B cell (primary cell): ENCODE measurements around the gene DYRK1A. TPM values are rescaled to one million over a fixed set of nuclear protein-coding genes. Genes with fewer than 3 reads are reported as not detected.

ENCODE experiments used
- ATAC-seq: fragments of 200-7000 bp; cut with Tn5 transposase; one replicate; pipeline ENCODE4 v1.10.0; 2021; ENCODE audit warnings: low read depth, mild to moderate bottlenecking, moderate number of reproducible peaks, moderate library complexity
- CTCF ChIA-PET: fragments of 350-600 bp; sonication (Branson Sonifier 250); formaldehyde crosslinking; loops from one replicate; lab custom pipeline; 2021; ENCODE audit warnings: antibody characterized with exemption, inconsistent platforms; lab: Charles Lee
- POLR2A ChIA-PET: fragments of 350-600 bp; sonication (Branson Sonifier 250); formaldehyde crosslinking; loops from one replicate; lab custom pipeline; 2021; ENCODE audit warnings: antibody characterized with exemption; lab: Charles Lee
- DNase-seq: peaks from one replicate; pipeline ENCODE4 v3.0.0; 2013
- H2AFZ ChIP-seq: 2 replicates; pipeline ENCODE4 v1.6.1; 2012; ENCODE audit warnings: mild to moderate bottlenecking, low read depth, low read length; ENCODE audit not compliant: insufficient read depth, poor library complexity, severe bottlenecking
- H3K27ac ChIP-seq, 2 donors: 1 replicate in 1 of 2; 2 replicates in 1 of 2; pipeline ENCODE4 v1.5.1; 2012 to 2013; ENCODE audit warnings: low read length in 2 of 2, mild to moderate bottlenecking in 2 of 2, moderate library complexity in 1 of 2
- H3K27me3 ChIP-seq, 4 experiments: fragments of 200-600 bp in 1 of 4; sonication (generic) in 1 of 4; replicated peaks in 1 of 4; 1 replicate in 2 of 4; 2 replicates in 2 of 4; pipeline versions ENCODE4 v1.6.1 to v1.7.0; 2013 to 2016; ENCODE audit warnings: low read length in 3 of 4, mild to moderate bottlenecking in 2 of 4, mixed read lengths in 1 of 4, moderate library complexity in 1 of 4; ENCODE audit not compliant: insufficient read depth in 4 of 4, control insufficient read depth in 3 of 4; ENCODE audit errors: control extremely low read depth in 1 of 4
- H3K36me3 ChIP-seq, 2 experiments: replicated peaks in 1 of 2; 1 replicate in 1 of 2; 2 replicates in 1 of 2; pipeline versions ENCODE4 v1.6.1 to v1.7.1; 2013; ENCODE audit warnings: low read length in 1 of 2; ENCODE audit not compliant: insufficient read depth in 2 of 2, control insufficient read depth in 1 of 2; ENCODE audit errors: control extremely low read depth in 1 of 2, extremely low read depth in 1 of 2
- H3K4me1 ChIP-seq, 2 donors: fragments of 200-600 bp in 1 of 2; sonication (generic) in 1 of 2; 1 replicate in 1 of 2; 2 replicates in 1 of 2; pipeline versions ENCODE4 v1.5.1 to v1.6.1; 2013 to 2017; ENCODE audit warnings: low read length in 2 of 2; ENCODE audit not compliant: control insufficient read depth in 2 of 2, insufficient read depth in 2 of 2
- H3K4me2 ChIP-seq: replicated peaks from 2 replicates; pipeline ENCODE3; 2012; ENCODE audit warnings: mild to moderate bottlenecking, low read depth, low read length; ENCODE audit not compliant: poor library complexity, severe bottlenecking
- H3K4me3 ChIP-seq, 5 experiments: fragments of 200-600 bp in 1 of 5; sonication (generic) in 1 of 5; 1 replicate in 3 of 5; 2 replicates in 2 of 5; pipeline versions ENCODE4 v1.5.1 to v1.7.0; 2011 to 2016; ENCODE audit warnings: low read length in 4 of 5, mild to moderate bottlenecking in 4 of 5, low read depth in 2 of 5, control low read depth in 1 of 5, moderate library complexity in 1 of 5; ENCODE audit not compliant: insufficient read depth in 1 of 5; ENCODE audit errors: control extremely low read depth in 1 of 5, extremely low read depth in 1 of 5
- H3K79me2 ChIP-seq: fragments of 200-600 bp; sonication (generic); one replicate; pipeline ENCODE4 v1.6.0; 2016; ENCODE audit warnings: low read length; ENCODE audit not compliant: control insufficient read depth, insufficient read depth
- H3K9ac ChIP-seq: fragments of 200-600 bp; sonication (generic); 2 replicates; pipeline ENCODE4 v1.6.1; 2017; ENCODE audit warnings: mild to moderate bottlenecking, low read length, moderate library complexity
- H3K9me3 ChIP-seq, 3 donors: one replicate each; pipeline versions ENCODE4 v1.6.1 to v1.7.1; 2013; ENCODE audit warnings: low read length in 2 of 3; ENCODE audit not compliant: control insufficient read depth in 2 of 3, insufficient read depth in 1 of 3; ENCODE audit errors: control extremely low read depth in 1 of 3
- H4K20me1 ChIP-seq: 2 replicates; pipeline ENCODE4 v1.6.0; 2012; ENCODE audit warnings: mild to moderate bottlenecking, low read length; ENCODE audit not compliant: insufficient read depth, control insufficient read depth, poor library complexity, severe bottlenecking
- H3K27ac Mint-ChIP-seq: one replicate; pipeline ENCODE4 v1.8.0; 2021; ENCODE audit warnings: mixed read lengths
- H3K27me3 Mint-ChIP-seq: one replicate; pipeline ENCODE4 v1.8.0; 2021; ENCODE audit warnings: mixed read lengths
- H3K4me1 Mint-ChIP-seq: one replicate; pipeline ENCODE4 v1.8.0; 2021; ENCODE audit warnings: mixed read lengths
- H3K4me3 Mint-ChIP-seq: one replicate; pipeline ENCODE4 v1.8.0; 2021; ENCODE audit warnings: mixed read lengths
- H3K9me3 Mint-ChIP-seq: one replicate; pipeline ENCODE4 v1.8.0; 2022; ENCODE audit warnings: mixed read lengths; ENCODE audit not compliant: insufficient read depth
- CTCF ChIP-seq: fragments of 200-600 bp; IDR thresholded peaks from one replicate; pipeline ENCODE4 v1.8.0; 2022; ENCODE audit warnings: antibody characterized with exemption, mild to moderate bottlenecking
- EZH2 ChIP-seq: IDR thresholded peaks from 2 replicates; pipeline ENCODE4 v1.6.1; 2012; ENCODE audit warnings: borderline replicate concordance, low read depth, mild to moderate bottlenecking, moderate library complexity, low read length; ENCODE audit not compliant: insufficient read depth, poor library complexity, severe bottlenecking
- WGBS: methylation state at CpG from one replicate; pipeline ENCODE4 v1.1.5; 2013; ENCODE audit warnings: missing lambda C conversion rate; ENCODE audit not compliant: insufficient coverage; 5-methylcytosine and 5-hydroxymethylcytosine counted together
- intact Hi-C: fragments of 100-400 bp; cut with micrococcal nuclease; formaldehyde crosslinking; loops from one replicate; pipeline ENCODE4 v1.10.0; 2022
- polyA plus RNA-seq: library from polyadenylated mRNA; depleted of rRNA; stranded (reverse); fragments of >200 nt; gene quantifications from 2 replicates; pipeline ENCODE4 v1.2.3, GENCODE V29; 2012
- total RNA-seq, 2 donors: library from RNA; stranded (reverse); fragments of 120-200 nt in 1 of 2; gene quantifications; 1 replicate in 1 of 2; 2 replicates in 1 of 2; pipeline versions ENCODE4 v1.2.3 to v1.2.4, GENCODE V29; 2013 to 2022

DYRK1A gene
- total and polyA plus RNA-seq, 2 donors (not counting 1 experiment from before 2014, with no cell fraction given) = 46.6 to 147 TPM

- no peaks in the 10 kb centered on the region for H3K27me3 ChIP-seq
- no peak for TF ChIP-seq CTCF
- TF ChIP-seq EZH2 = no peak
- ATAC-seq (no peak), DNase-seq (no peak)
- H3K4me2 ChIP-seq = peak overlapping the region; percentile 82
- ChIA-PET POLR2A (interaction anchor here (0.6 kb wide), 1 partner anchor 13 kb away, joined by 3 read pairs; no protein-coding TSS in a partner anchor), CTCF (interaction anchor here (0.6 to 1.9 kb wide), 4 partner anchors 101 to 576 kb away, joined by 3 to 7 read pairs (median 4); partner anchors contain the start of gene VPS26C)
- H3K9me3 ChIP-seq = peaks cover 0 to 4% (median 0%) of the 10 kb centered on the region in 3 donors
- peak overlapping the region; percentile 97 for H2AFZ ChIP-seq
- H4K20me1 ChIP-seq = no peaks in the 10 kb centered on the region
- H3K36me3 ChIP-seq = no peaks in the 10 kb centered on the region
- intact Hi-C loops = loop anchor here (1.0 to 10.0 kb wide), 6 partner anchors 50 to 1747 kb away; partner anchors contain the start of genes BRWD1, HLCS and VPS26C
- WGBS = 91% methylated on average over 6 of the region's 12 CpGs
- Mint-ChIP-seq H3K4me1 (peaks cover 18% of the 10 kb centered on the region), H3K27ac (peak overlapping the region; percentile 83), H3K27me3 (peaks cover 9% of the 10 kb centered on the region), H3K4me3 (peak overlapping the region; percentile 97), H3K9me3 (no peaks in the 10 kb centered on the region)
- peak overlapping the region in 1 of 2 donors; percentile 70 for H3K27ac ChIP-seq
- H3K9ac ChIP-seq = peak overlapping the region; percentile 73
- H3K4me1 ChIP-seq = peaks cover 10 to 19% of the 10 kb centered on the region in 2 donors
- H3K79me2 ChIP-seq = peaks cover 5% of the 10 kb centered on the region
- H3K4me3 ChIP-seq = peak overlapping the region in 1 of 5 experiments; percentile 61
These were observed 198.5 kb downstream of the DYRK1A start for GRCh38 chr21:37564924-37565529.
